ENCODE measurements around the gene PKNOX2. TPM values are rescaled to one million over a fixed set of nuclear protein-coding genes. Genes with fewer than 3 reads are reported as not detected.

PKNOX2 gene
- total RNA-seq, 1 donor from 2014 or later: 21.5 TPM

DNA sequence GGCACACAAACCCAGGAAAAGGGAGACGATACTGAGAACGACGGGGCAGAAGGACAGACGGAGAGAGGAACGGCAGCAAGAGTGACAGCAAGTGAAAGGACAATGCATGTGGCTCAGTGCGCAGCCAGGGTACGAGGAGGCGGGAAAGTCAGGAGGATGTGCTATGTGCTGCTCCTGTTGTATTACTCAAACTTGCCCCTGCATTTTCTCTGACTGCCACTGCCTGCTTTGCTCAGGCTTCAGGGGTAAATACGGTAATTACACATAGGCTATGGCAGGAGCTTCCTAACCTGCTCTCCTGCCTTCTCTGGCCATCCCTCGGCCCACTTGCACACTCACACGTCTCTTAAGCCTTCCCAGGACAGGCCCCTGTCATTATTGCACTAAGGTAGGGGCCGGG lies 236.7 kb downstream of the PKNOX2 start:
- DNase-seq (ENCODE audit: low read depth, low spot score): no peak
- Mint-ChIP-seq H3K4me3 (no peak overlapping the region), H3K36me3 (ENCODE audit: low read depth) (peaks cover 4% of the 10 kb centered on the region), H3K9me3 (no peaks in the 10 kb centered on the region), H3K4me1 (peaks cover 32% of the 10 kb centered on the region), H3K27me3 (ENCODE audit: low read depth) (peaks cover 12% of the 10 kb centered on the region), H3K27ac (ENCODE audit: unreplicated experiment) (no peak overlapping the region)
- TF ChIP-seq, protein P1, sequence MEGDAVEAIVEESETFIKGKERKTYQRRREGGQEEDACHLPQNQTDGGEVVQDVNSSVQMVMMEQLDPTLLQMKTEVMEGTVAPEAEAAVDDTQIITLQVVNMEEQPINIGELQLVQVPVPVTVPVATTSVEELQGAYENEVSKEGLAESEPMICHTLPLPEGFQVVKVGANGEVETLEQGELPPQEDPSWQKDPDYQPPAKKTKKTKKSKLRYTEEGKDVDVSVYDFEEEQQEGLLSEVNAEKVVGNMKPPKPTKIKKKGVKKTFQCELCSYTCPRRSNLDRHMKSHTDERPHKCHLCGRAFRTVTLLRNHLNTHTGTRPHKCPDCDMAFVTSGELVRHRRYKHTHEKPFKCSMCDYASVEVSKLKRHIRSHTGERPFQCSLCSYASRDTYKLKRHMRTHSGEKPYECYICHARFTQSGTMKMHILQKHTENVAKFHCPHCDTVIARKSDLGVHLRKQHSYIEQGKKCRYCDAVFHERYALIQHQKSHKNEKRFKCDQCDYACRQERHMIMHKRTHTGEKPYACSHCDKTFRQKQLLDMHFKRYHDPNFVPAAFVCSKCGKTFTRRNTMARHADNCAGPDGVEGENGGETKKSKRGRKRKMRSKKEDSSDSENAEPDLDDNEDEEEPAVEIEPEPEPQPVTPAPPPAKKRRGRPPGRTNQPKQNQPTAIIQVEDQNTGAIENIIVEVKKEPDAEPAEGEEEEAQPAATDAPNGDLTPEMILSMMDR (conservative IDR thresholded peaks at IDR 0.05): no peak

DNA sequence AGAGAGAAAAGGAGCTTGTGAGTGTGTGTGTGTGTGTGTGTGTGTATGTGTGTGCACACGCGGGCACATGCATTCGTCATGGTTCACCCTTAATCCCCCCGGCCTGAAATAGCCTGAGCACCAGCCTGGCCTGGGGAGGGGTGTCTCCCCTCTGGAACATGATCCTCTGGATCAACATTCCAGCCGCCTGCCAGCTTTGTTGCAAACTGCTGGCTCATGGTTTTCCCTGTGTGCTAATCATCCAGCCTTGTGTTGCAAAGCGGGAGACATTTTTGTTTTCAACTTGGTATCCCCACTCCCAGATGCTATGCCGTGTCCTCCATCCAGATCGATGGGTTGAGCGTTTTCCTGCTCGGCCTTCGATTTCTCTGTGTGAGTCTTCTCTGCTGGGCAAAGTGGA lies 237.2 kb downstream of the PKNOX2 start:
- Mint-ChIP-seq H3K27me3 (ENCODE audit: low read depth) (peaks cover 12% of the 10 kb centered on the region), H3K9me3 (no peaks in the 10 kb centered on the region)

DNA sequence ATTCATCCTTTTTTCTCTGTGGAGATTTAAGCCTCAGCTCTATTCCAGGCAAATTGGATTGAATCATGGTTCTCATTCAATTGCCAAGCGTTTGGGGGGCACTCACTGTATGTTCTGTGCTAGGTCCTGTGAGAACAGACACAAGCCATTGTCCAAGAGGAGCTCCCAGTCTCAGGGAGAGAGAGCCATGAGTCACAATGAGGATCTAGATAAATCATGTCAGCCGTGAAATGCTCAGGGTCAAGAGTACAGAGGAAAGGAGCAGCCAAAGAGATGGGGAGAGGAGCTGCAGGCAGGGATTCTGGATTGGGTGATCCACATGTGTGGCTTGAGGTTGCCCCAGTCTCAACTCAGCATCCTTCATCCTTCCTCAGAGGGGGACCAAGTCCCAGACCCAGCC lies 237.9 kb downstream of the PKNOX2 start:
- DNase-seq (ENCODE audit: low read depth, low spot score): no peak
- H3K36me3 Mint-ChIP-seq (ENCODE audit: low read depth): peaks cover 4% of the 10 kb centered on the region
- peaks cover 32% of the 10 kb centered on the region for H3K4me1 Mint-ChIP-seq
- no peaks in the 10 kb centered on the region for H3K9me3 Mint-ChIP-seq
- H3K4me3 Mint-ChIP-seq: no peak overlapping the region
- peaks cover 12% of the 10 kb centered on the region for H3K27me3 Mint-ChIP-seq (ENCODE audit: low read depth)
- TF ChIP-seq, protein P1 (conservative IDR thresholded peaks at IDR 0.05): no peak
- no peak overlapping the region for H3K27ac Mint-ChIP-seq (ENCODE audit: unreplicated experiment)

More for the DNA sequence above, 237.2 kb downstream of the PKNOX2 start:
- Mint-ChIP-seq H3K36me3 (ENCODE audit: low read depth) (peaks cover 4% of the 10 kb centered on the region), H3K4me1 (peaks cover 32% of the 10 kb centered on the region), H3K4me3 (no peak overlapping the region), H3K27ac (ENCODE audit: unreplicated experiment) (no peak overlapping the region)
- DNase-seq (ENCODE audit: low read depth, low spot score): no peak
- TF ChIP-seq, protein P1 (conservative IDR thresholded peaks at IDR 0.05): no peak

DNA sequence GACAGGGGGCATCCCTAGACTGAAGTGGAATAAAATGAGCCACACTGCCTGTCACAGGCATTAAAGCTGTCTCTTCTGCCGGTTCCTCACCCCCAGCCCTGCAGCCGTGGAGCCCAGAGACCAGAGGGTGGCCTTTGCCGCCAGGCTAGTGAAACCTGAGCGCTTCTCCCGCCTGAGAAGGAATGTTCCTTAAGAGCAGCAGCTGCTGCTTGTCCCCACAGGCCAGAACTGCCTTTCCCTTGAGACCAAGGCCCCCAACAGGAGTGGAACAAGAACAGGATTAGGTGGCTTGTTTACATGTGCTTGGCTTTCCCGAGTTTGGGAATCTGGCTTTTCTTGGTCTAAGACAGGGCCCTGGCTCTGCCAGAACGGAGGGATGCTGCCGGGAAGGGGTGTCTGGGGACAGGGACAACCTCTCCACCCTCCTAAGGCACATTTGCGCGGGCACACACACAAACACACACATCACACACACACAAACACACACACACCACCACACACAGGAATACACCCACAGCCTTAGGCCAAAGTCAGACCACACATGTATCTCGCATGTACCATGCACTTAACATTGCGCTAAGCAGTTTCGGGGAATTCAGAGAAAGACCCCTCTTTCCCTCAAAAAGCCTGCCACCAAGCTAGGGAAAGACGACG lies 239.7 kb downstream of the PKNOX2 start:
- H3K27ac Mint-ChIP-seq (ENCODE audit: unreplicated experiment): no peak overlapping the region
- DNase-seq (ENCODE audit: low read depth, low spot score): no peak
- H3K9me3 Mint-ChIP-seq: no peaks in the 10 kb centered on the region
- H3K27me3 Mint-ChIP-seq (ENCODE audit: low read depth): peaks cover 15% of the 10 kb centered on the region
- H3K4me3 Mint-ChIP-seq: peak overlapping the region; percentile 41
- peaks cover 2% of the 10 kb centered on the region for H3K36me3 Mint-ChIP-seq (ENCODE audit: low read depth)
- H3K4me1 Mint-ChIP-seq: peaks cover 33% of the 10 kb centered on the region
- TF ChIP-seq, protein P1 (conservative IDR thresholded peaks at IDR 0.05): no peak

DNA sequence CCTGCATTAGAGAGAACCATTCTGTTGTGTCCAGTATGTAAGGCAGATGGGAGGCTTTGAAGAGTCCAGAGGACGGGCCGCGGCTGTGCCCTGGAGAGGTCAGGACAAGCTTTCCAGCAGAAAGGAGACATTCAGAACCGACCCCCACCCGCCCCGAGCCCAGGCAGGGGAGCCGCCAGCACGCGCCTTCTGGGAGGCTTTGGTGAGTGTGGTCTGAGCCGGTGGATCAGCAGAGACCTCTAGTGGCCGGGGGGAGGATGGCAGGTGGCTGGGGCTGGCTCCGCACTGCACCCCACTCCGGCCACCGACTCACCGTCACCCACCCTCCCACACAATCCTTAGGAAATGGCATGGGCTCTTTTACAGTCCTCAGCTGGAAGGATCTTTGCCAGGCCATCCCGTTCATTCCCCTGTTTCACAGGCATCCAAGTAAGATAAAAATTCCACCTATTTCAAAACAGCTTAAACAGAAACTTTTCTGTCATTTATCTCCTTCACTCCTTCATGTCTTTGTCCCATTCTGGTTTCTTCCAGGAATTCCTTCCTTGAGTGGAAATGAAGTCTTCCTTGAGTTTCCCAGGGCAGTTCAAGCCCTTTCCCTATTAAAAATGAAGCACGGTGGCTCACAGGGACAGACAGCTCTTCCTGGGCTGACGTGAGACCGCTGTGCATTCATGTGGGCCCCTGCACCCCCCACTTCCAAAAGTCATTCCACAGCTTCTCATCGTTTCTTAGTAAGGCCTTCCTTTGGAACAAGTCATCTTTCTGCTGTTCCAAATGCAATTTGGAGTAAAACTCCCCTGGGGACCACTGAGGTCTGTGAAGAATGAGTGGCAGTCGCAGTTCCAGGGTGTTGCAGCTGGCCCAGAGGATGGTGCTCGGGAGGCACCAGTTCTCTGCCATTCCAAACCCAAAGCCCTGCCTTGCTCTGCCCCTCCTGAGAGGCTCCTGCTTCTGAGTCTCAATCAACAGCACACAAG lies 240.6 kb downstream of the PKNOX2 start:
- Mint-ChIP-seq H3K9me3 (no peaks in the 10 kb centered on the region), H3K4me3 (peak overlapping the region; percentile 41), H3K27me3 (ENCODE audit: low read depth) (peaks cover 17% of the 10 kb centered on the region), H3K4me1 (peaks cover 38% of the 10 kb centered on the region), H3K27ac (ENCODE audit: unreplicated experiment) (no peak overlapping the region), H3K36me3 (ENCODE audit: low read depth) (peaks cover 2% of the 10 kb centered on the region)
- TF ChIP-seq, protein P1 (conservative IDR thresholded peaks at IDR 0.05): peak; percentile 96
- DNase-seq (ENCODE audit: low read depth, low spot score): peak; percentile 88
